Measurements from ENCODE around the gene VSTM2B. TPM values are rescaled to one million over a fixed set of nuclear protein-coding genes. Genes with fewer than 3 reads are reported as not detected.
A peak's percentile ranks its signal among the peaks of the same experiment; 100 is the strongest.

The VSTM2B gene
- polyA plus RNA-seq, 1 experiment: not detected

- H3K27ac ChIP-seq (ENCODE audit: low read depth, low read length): no peak overlapping the region
- no peaks in the 10 kb centered on the region for H3K27me3 ChIP-seq (ENCODE audit: control insufficient read depth, insufficient read depth, low read length)
- POLR2A ChIA-PET: interaction anchor here (1.0 to 1.2 kb wide), 4 partner anchors 53 to 106 kb away, joined by 3 to 7 read pairs (median 4); partner anchors contain the start of genes C19orf12 and PLEKHF1
- no peaks in the 10 kb centered on the region for H3K9me3 ChIP-seq (ENCODE audit: control insufficient read depth, insufficient read depth, low read length)
- CTCF ChIA-PET: interaction anchor here (0.6 to 16.2 kb wide), 39 partner anchors 8 to 937 kb away, joined by 3 to 550 read pairs (median 8); partner anchors contain the start of genes C19orf12 and PLEKHF1
- H3K4me3 ChIP-seq (ENCODE audit: low read depth, low read length): no peak overlapping the region
- no peak for TF ChIP-seq CTCF (IDR thresholded peaks at IDR 0.05; ENCODE audit: low read depth, low read length)
- no peak for DNase-seq (ENCODE audit: low read depth, low spot score)
These were observed 84.4 kb downstream of the VSTM2B start for GRCh38 chr19:29610213-29610573.

- TF ChIP-seq CTCF (IDR thresholded peaks at IDR 0.05; ENCODE audit: low read depth, low read length): peak; percentile 91
- DNase-seq (ENCODE audit: low read depth, low spot score): peak; percentile 63
- POLR2A ChIA-PET: interaction anchor here (1.0 to 1.2 kb wide), 4 partner anchors 53 to 106 kb away, joined by 3 to 7 read pairs (median 4); partner anchors contain the start of genes C19orf12 and PLEKHF1
- Histone ChIP-seq H3K27me3 (ENCODE audit: control insufficient read depth, insufficient read depth, low read length) (no peaks in the 10 kb centered on the region), H3K27ac (ENCODE audit: low read depth, low read length) (no peak overlapping the region), H3K4me3 (ENCODE audit: low read depth, low read length) (no peak overlapping the region), H3K9me3 (ENCODE audit: control insufficient read depth, insufficient read depth, low read length) (no peaks in the 10 kb centered on the region)
- CTCF ChIA-PET: interaction anchor here (0.6 to 16.2 kb wide), 49 partner anchors 8 to 938 kb away, joined by 3 to 550 read pairs (median 4); partner anchors contain the start of genes C19orf12 and PLEKHF1
These were observed 84.9 kb downstream of the VSTM2B start for GRCh38 chr19:29610574-29611271.

- TF ChIP-seq CTCF (IDR thresholded peaks at IDR 0.05; ENCODE audit: low read depth, low read length): no peak
- CTCF ChIA-PET: interaction anchor here (1.1 to 16.2 kb wide), 13 partner anchors 36 to 120 kb away, joined by 3 to 550 read pairs (median 11); partner anchors contain the start of gene C19orf12
- Histone ChIP-seq H3K27me3 (ENCODE audit: control insufficient read depth, insufficient read depth, low read length) (no peaks in the 10 kb centered on the region), H3K4me3 (ENCODE audit: low read depth, low read length) (no peak overlapping the region), H3K27ac (ENCODE audit: low read depth, low read length) (no peak overlapping the region), H3K9me3 (ENCODE audit: control insufficient read depth, insufficient read depth, low read length) (no peaks in the 10 kb centered on the region)
- POLR2A ChIA-PET: no interaction called here
- DNase-seq (ENCODE audit: low read depth, low spot score): no peak
These were observed 86.3 kb downstream of the VSTM2B start for GRCh38 chr19:29612121-29612520.

- DNase-seq (ENCODE audit: low read depth, low spot score): no peak
- peaks cover 3% of the 10 kb centered on the region; the same call in 1 of the 2 replicates for H3K9me3 ChIP-seq (ENCODE audit: control insufficient read depth, insufficient read depth, low read length)
- H3K27ac ChIP-seq (ENCODE audit: low read depth, low read length): no peak overlapping the region
- ChIA-PET CTCF (interaction anchor here (16.2 kb wide), 1 partner anchor 102 kb away, joined by 550 read pairs; the partner anchor contains the start of gene C19orf12), POLR2A (no interaction called here)
- no peak for TF ChIP-seq CTCF (IDR thresholded peaks at IDR 0.05; ENCODE audit: low read depth, low read length)
- H3K4me3 ChIP-seq (ENCODE audit: low read depth, low read length): no peak overlapping the region
- H3K27me3 ChIP-seq (ENCODE audit: control insufficient read depth, insufficient read depth, low read length): no peaks in the 10 kb centered on the region
These were observed 87.2 kb downstream of the VSTM2B start for GRCh38 chr19:29612801-29613595.

All from AG04450 (cell line).